EL (cell line): Measurements from ENCODE around the gene ZNF649.
"Not testable (repeated sequence)": the region's sequence is repeated elsewhere in the genome, so short reads cannot be mapped to it uniquely, and the experiment has no call there.

ENCODE experiments used
- DNase-seq: peaks from one replicate; pipeline ENCODE4 v3.0.0-alpha.2; 2016

ZNF649 gene

GRCh38 chr19:51904331-51905165 lies at the start of gene ZNF649:
TSS of gene ZNF649 (minus strand) at chr19:51905017. CDS start at chr19:51900107, 4,910 bp downstream.
- peak; percentile 87 for DNase-seq

- DNase-seq: peak; percentile 8
Measured at GRCh38 chr19:51948975-51949374, 44.2 kb upstream of the ZNF649 start.

GRCh38 chr19:51946602-51947001 lies 41.8 kb upstream of the ZNF649 start:
- no peak for DNase-seq

- DNase-seq: no peak
Measured at GRCh38 chr19:51944798-51945552, 40.2 kb upstream of the ZNF649 start.

- DNase-seq: no peak
Measured at GRCh38 chr19:51938936-51939335, 34.1 kb upstream of the ZNF649 start.

GRCh38 chr19:51931921-51932320 lies 27.1 kb upstream of the ZNF649 start:
- no peak for DNase-seq

- no peak for DNase-seq
Measured at GRCh38 chr19:51927859-51928258, 23.0 kb upstream of the ZNF649 start.

GRCh38 chr19:51926784-51927741 lies 22.2 kb upstream of the ZNF649 start, which contains the start of gene ZNF613:
TSS of gene ZNF613 (plus strand) at chr19:51927472. CDS start at chr19:51936221, 8,749 bp downstream.
- DNase-seq: peak; percentile 90

- DNase-seq: no peak
Measured at GRCh38 chr19:51926426-51926783, 21.6 kb upstream of the ZNF649 start.

GRCh38 chr19:51921949-51922348 lies 17.1 kb upstream of the ZNF649 start:
- no peak for DNase-seq

GRCh38 chr19:51919606-51920005 lies 14.8 kb upstream of the ZNF649 start:
- no peak for DNase-seq

GRCh38 chr19:51916167-51916566 lies 11.3 kb upstream of the ZNF649 start:
- DNase-seq: no peak

GRCh38 chr19:51915324-51915867 lies 10.6 kb upstream of the ZNF649 start:
- no peak for DNase-seq

- not testable (repeated sequence) for DNase-seq
Measured at GRCh38 chr19:51907981-51908380, 3.2 kb upstream of the ZNF649 start.

GRCh38 chr19:51906108-51906507 lies 1.3 kb upstream of the ZNF649 start:
- DNase-seq: not testable (repeated sequence)

- not testable (repeated sequence) for DNase-seq
Measured at GRCh38 chr19:51905639-51906038, 822 bp upstream of the ZNF649 start.

GRCh38 chr19:51905206-51905605 lies 389 bp upstream of the ZNF649 start:
- no peak for DNase-seq

GRCh38 chr19:51903192-51903591 lies 1.6 kb downstream of the ZNF649 start:
- DNase-seq: no peak

GRCh38 chr19:51901860-51902259 lies 3.0 kb downstream of the ZNF649 start:
- DNase-seq: no peak

- no peak for DNase-seq
Measured at GRCh38 chr19:51891193-51891747, 13.5 kb downstream of the ZNF649 start.

- DNase-seq: no peak
Measured at GRCh38 chr19:51889934-51890333, 14.9 kb downstream of the ZNF649 start.
